H1 (cell line): Measurements from ENCODE around the gene ANKRD65. TPM values are rescaled to one million over a fixed set of nuclear protein-coding genes. Genes with fewer than 3 reads are reported as not detected.

Experiments used
- CHD2 ChIP-seq: IDR thresholded peaks from 2 replicates; pipeline ENCODE4 v1.6.1; 2012; ENCODE audit warnings: low read length, improper control_type of control experiment
- E2F6 ChIP-seq: IDR thresholded peaks from 2 replicates; pipeline ENCODE4 v1.6.1; 2012; ENCODE audit warnings: inconsistent platforms
- HDAC2 ChIP-seq, 2 experiments: fragments of 300-600 bp in 1 of 2; sonication (generic) in 1 of 2; IDR thresholded peaks; 2 replicates each; pipeline ENCODE4 v1.6.1; 2011 to 2012; ENCODE audit warnings: low read depth in 2 of 2, low read length in 2 of 2, mild to moderate bottlenecking in 2 of 2, moderate library complexity in 2 of 2, borderline replicate concordance in 1 of 2, inconsistent platforms in 1 of 2
- RXRA ChIP-seq: IDR thresholded peaks from 2 replicates; pipeline ENCODE4 v1.6.1; 2011; ENCODE audit warnings: low read depth, mild to moderate bottlenecking, low read length, moderate library complexity; ENCODE audit not compliant: insufficient read depth
- polyA plus RNA-seq, 7 experiments: library from polyadenylated mRNA; depleted of rRNA in 3 of 7; stranded (reverse) in 5 of 7; unstranded in 2 of 7; fragments of >200 nt in 5 of 7; fragments of 200-250 nt in 2 of 7; gene quantifications; 1 replicate in 5 of 7; 2 replicates in 1 of 7; 4 replicates in 1 of 7; pipeline versions ENCODE4 v1.2.1 to v1.2.3, GENCODE V29; 2011 to 2013; ENCODE audit warnings: missing spikeins in 2 of 7, mixed read lengths in 2 of 7
- total RNA-seq: library from RNA; stranded (reverse); fragmentation: NEBNext Ultra II Directional; extraction: Animal tissue kit (Norgen Biotek cat#: 25700); gene quantifications from 2 replicates; pipeline ENCODE4 v1.2.1, GENCODE V29; 2021
- TF ChIP-seq, protein P1 (sequence below): IDR thresholded peaks from 2 replicates; pipeline ENCODE4 v1.6.1; 2011; ENCODE audit warnings: low read depth, mild to moderate bottlenecking, low read length; ENCODE audit not compliant: insufficient read depth

ANKRD65 gene
- total and polyA plus RNA-seq, 2 of the 8 experiments (the other 6 are each of a cell fraction or from before 2014, with no cell fraction given) = 1.8 to 2.0 TPM

- TF ChIP-seq RXRA (no peak), HDAC2 (IDR thresholded peaks at IDR 0.05; ENCODE audit: borderline replicate concordance in 1 of 2, low read depth in 2 of 2, low read length in 2 of 2) (no peak), E2F6 (no peak), CHD2 (no peak)
- TF ChIP-seq, protein P1, sequence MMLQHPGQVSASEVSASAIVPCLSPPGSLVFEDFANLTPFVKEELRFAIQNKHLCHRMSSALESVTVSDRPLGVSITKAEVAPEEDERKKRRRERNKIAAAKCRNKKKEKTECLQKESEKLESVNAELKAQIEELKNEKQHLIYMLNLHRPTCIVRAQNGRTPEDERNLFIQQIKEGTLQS = no peak
These were observed 15.6 kb upstream of the ANKRD65 start (continued) for GRCh38 chr1:1436630-1437032.
